ENCODE results near the gene ITGA1.

DNA sequence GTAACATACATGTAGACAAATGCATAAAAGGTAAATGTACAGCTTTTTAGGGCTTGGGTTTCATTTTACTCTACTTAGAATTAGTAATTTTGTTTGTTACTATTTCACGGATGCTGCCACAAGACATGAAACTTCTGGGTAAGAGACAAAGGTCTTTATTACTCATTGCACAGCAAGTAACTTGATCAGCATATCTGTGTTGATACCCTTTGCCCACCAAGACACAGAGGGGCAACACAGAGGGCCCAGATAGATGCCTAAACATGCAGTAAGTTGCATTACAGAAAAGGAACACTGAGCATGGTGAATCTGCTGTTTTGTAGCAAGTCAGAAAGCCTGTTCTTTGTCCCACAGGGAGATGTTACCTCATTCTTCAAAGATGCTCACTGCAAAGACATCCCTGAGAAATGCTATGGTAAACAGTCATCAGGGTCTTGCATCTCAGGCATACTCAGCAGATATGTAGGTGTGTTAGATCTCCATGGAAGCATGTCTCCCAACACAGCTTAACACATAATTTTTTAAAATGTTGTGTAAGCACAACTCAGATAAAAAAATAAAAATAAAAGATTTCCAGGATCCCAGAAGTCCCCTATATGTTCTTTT is 211.7 kb downstream of the ITGA1 start:
- TF ChIP-seq, protein P1, sequence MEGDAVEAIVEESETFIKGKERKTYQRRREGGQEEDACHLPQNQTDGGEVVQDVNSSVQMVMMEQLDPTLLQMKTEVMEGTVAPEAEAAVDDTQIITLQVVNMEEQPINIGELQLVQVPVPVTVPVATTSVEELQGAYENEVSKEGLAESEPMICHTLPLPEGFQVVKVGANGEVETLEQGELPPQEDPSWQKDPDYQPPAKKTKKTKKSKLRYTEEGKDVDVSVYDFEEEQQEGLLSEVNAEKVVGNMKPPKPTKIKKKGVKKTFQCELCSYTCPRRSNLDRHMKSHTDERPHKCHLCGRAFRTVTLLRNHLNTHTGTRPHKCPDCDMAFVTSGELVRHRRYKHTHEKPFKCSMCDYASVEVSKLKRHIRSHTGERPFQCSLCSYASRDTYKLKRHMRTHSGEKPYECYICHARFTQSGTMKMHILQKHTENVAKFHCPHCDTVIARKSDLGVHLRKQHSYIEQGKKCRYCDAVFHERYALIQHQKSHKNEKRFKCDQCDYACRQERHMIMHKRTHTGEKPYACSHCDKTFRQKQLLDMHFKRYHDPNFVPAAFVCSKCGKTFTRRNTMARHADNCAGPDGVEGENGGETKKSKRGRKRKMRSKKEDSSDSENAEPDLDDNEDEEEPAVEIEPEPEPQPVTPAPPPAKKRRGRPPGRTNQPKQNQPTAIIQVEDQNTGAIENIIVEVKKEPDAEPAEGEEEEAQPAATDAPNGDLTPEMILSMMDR (IDR thresholded peaks at IDR 0.05) = no peak
- no peak for TF ChIP-seq POLR2A (IDR thresholded peaks at IDR 0.05)
